ENCODE data around the gene ACSL3.
A peak's percentile ranks its signal among the peaks of the same experiment; 100 is the strongest.

The ACSL3 gene

GRCh38 chr2:222919841-222920526, 59.1 kb downstream of the ACSL3 start:
- TF ChIP-seq CTCF (IDR thresholded peaks at IDR 0.05; ENCODE audit: low read depth, low read length) = no peak
- DNase-seq (ENCODE audit: low read depth in 2 of 2) = peak; percentile 75 to 90
- H3K4me3 ChIP-seq (replicated peaks in 1 of 2; ENCODE audit: low read depth in 2 of 2, low read length in 2 of 2) = no peak overlapping the region

GRCh38 chr2:222920657-222921186, 59.9 kb downstream of the ACSL3 start:
- H3K4me3 ChIP-seq (replicated peaks in 1 of 2; ENCODE audit: low read depth in 2 of 2, low read length in 2 of 2) = no peak overlapping the region
- DNase-seq (ENCODE audit: low read depth in 2 of 2) = no peak
- no peak for TF ChIP-seq CTCF (IDR thresholded peaks at IDR 0.05; ENCODE audit: low read depth, low read length)

GRCh38 chr2:222922019-222922800, 61.4 kb downstream of the ACSL3 start:
- DNase-seq (ENCODE audit: low read depth in 2 of 2) = no peak
- no peak for TF ChIP-seq CTCF (IDR thresholded peaks at IDR 0.05; ENCODE audit: low read depth, low read length)
- no peak overlapping the region for H3K4me3 ChIP-seq (replicated peaks in 1 of 2; ENCODE audit: low read depth in 2 of 2, low read length in 2 of 2)

- H3K4me3 ChIP-seq (replicated peaks in 1 of 2; ENCODE audit: low read depth in 2 of 2, low read length in 2 of 2) = no peak overlapping the region
- no peak for DNase-seq (ENCODE audit: low read depth in 2 of 2)
- TF ChIP-seq CTCF (IDR thresholded peaks at IDR 0.05; ENCODE audit: low read depth, low read length) = no peak
These were observed 66.1 kb downstream of the ACSL3 start for GRCh38 chr2:222926915-222927314.

- H3K4me3 ChIP-seq (replicated peaks in 1 of 2; ENCODE audit: low read depth in 2 of 2, low read length in 2 of 2) = no peak overlapping the region
- DNase-seq (ENCODE audit: low read depth in 2 of 2) = no peak
- TF ChIP-seq CTCF (IDR thresholded peaks at IDR 0.05; ENCODE audit: low read depth, low read length) = no peak
These were observed 66.8 kb downstream of the ACSL3 start for GRCh38 chr2:222927600-222927999.

GRCh38 chr2:222928335-222928734, 67.5 kb downstream of the ACSL3 start:
- no peak for TF ChIP-seq CTCF (IDR thresholded peaks at IDR 0.05; ENCODE audit: low read depth, low read length)
- no peak overlapping the region for H3K4me3 ChIP-seq (replicated peaks in 1 of 2; ENCODE audit: low read depth in 2 of 2, low read length in 2 of 2)
- DNase-seq (ENCODE audit: low read depth in 2 of 2) = no peak

Data from cardiac fibroblast (primary cell).